ENCODE measurements around the gene ITIH5. TPM values are rescaled to one million over a fixed set of nuclear protein-coding genes. Genes with fewer than 3 reads are reported as not detected.

ITIH5 gene
- total and polyA plus RNA-seq, 2 of the 8 experiments (the other 6 are each of a cell fraction or from before 2014, with no cell fraction given): 5.8 to 7.6 TPM

DNA sequence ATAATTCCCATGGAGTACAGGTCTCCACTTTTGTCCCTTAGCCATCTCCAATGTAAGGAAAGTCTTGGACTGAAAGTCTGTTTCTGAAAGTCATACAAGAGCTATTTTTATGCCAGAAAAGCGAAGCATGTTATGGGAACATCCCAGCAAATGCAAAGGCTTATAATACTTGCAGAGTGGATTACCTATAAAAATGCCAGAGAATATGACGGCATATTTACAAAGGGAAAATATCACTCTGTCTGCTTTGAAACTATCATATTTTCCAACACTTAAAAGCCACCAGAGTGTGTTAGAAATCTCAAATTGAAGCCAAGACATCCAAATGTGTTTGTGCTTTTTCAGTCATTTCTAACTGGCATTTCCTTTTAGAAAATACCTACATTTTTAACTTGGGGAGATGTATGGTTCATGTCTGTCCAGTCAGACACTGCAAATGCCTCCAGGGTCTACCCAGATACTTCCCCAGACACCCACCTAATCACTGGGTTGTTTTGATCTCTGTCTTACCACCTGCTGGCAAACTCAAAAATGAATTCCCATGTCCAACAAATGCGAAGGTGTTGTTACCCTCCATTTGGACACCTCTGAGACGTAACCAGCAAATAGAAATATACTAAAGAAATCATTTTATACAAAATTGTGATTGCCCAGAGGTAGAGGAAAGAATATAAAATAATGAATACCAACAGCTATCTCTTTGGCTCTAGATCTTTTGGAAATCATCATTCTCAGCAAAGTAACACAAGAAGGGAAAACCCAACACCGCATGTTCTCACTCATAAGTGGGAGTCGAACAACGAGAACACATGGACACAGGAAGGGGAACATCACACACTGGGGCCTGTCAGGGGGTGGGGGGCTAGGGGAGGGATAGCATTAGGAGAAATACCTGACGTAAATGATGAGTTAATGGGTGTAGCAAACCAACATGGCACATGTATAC, 37.6 kb upstream of the ITIH5 start:
- H3K9ac ChIP-seq (replicated peaks in 1 of 4; ENCODE audit: extremely low read depth in 1 of 4, low read depth in 3 of 4, low read length in 3 of 4): no peak overlapping the region
- no peak overlapping the region for H3K23ac ChIP-seq (ENCODE audit: insufficient read length)
- no peak overlapping the region for H2BK5ac ChIP-seq (ENCODE audit: low read depth, low read length)
- no peak overlapping the region for H2AK5ac ChIP-seq (ENCODE audit: low read depth, low read length)
- ChIA-PET CTCF (ENCODE audit: partially characterized antibody) (interaction anchor here (1.3 kb wide), 1 partner anchor 17 kb away, joined by 10 read pairs; no protein-coding TSS in a partner anchor), POLR2A (ENCODE audit: partially characterized antibody) (no interaction called here)
- H3K9me3 ChIP-seq (ENCODE audit: insufficient read depth in 2 of 2, low read depth in 1 of 2, low read length in 1 of 2): no peaks in the 10 kb centered on the region
- no peak overlapping the region for H3K4me3 ChIP-seq (ENCODE audit: extremely low read depth in 1 of 4, insufficient read depth in 2 of 4, low read depth in 3 of 4, low read length in 4 of 4)
- H3K4ac ChIP-seq (replicated peaks; ENCODE audit: insufficient read length, low read depth, low read length): no peak overlapping the region
- no peak overlapping the region for H4K8ac ChIP-seq (ENCODE audit: extremely low read depth, insufficient read depth, low read length)
- no peak overlapping the region for H3K14ac ChIP-seq (ENCODE audit: insufficient read length)
- no peaks in the 10 kb centered on the region for H3K79me2 ChIP-seq (ENCODE audit: control insufficient read depth in 1 of 2, insufficient read depth in 2 of 2, low read length in 2 of 2)
- FAIRE-seq (no peak), DNase-seq (ENCODE audit: low read depth in 1 of 2, low spot score in 2 of 2) (no peak)
- 84% methylated on average over 8 of the region's 8 CpGs; no CpG with 5 or more reads in 1 of the 2 experiments for WGBS, 2 experiments (ENCODE audit: extremely low coverage in 1 of 2, insufficient coverage in 1 of 2, insufficient read length in 1 of 2, insufficient replicate concordance in 2 of 2, low coverage in 1 of 2, low lambda C conversion rate in 2 of 2, missing lambda C conversion rate in 1 of 2)
- no peaks in the 10 kb centered on the region for H4K20me1 ChIP-seq (replicated peaks in 1 of 2; ENCODE audit: control insufficient read depth in 1 of 2, insufficient read depth in 2 of 2, low read length in 2 of 2)
- no peak overlapping the region for H4K5ac ChIP-seq (ENCODE audit: insufficient read length, low read depth, low read length)
- no peak overlapping the region for H4K91ac ChIP-seq (replicated peaks; ENCODE audit: insufficient read length, low read length)
- no peak for TF ChIP-seq NANOG (IDR thresholded peaks at IDR 0.05; ENCODE audit: insufficient read depth, low read depth, low read length, poor library complexity, severe bottlenecking)
- TF ChIP-seq SRF (IDR thresholded peaks at IDR 0.05; ENCODE audit: low read depth, low read length): no peak
- no peak for TF ChIP-seq SUZ12 (IDR thresholded peaks at IDR 0.05; ENCODE audit: low read length)
- TF ChIP-seq CEBPB (IDR thresholded peaks at IDR 0.05; ENCODE audit: low read depth, low read length): no peak
- TF ChIP-seq, protein P1, sequence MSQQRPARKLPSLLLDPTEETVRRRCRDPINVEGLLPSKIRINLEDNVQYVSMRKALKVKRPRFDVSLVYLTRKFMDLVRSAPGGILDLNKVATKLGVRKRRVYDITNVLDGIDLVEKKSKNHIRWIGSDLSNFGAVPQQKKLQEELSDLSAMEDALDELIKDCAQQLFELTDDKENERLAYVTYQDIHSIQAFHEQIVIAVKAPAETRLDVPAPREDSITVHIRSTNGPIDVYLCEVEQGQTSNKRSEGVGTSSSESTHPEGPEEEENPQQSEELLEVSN (IDR thresholded peaks at IDR 0.05): no peak
- TF ChIP-seq KDM5A (IDR thresholded peaks at IDR 0.05; ENCODE audit: low read length): no peak
- no peak for TF ChIP-seq KDM4A (IDR thresholded peaks at IDR 0.05; ENCODE audit: low read depth, low read length, severe bottlenecking)
- TF ChIP-seq HDAC2 (IDR thresholded peaks at IDR 0.05; ENCODE audit: borderline replicate concordance in 1 of 2, low read depth in 2 of 2, low read length in 2 of 2): no peak
- H2BK15ac ChIP-seq (ENCODE audit: low read length): no peak overlapping the region
- H3K18ac ChIP-seq (ENCODE audit: extremely low read depth, low read length): no peak overlapping the region
- no peak overlapping the region for H2BK120ac ChIP-seq (replicated peaks; ENCODE audit: low read depth, low read length)
- no peak overlapping the region for H3K27ac ChIP-seq (ENCODE audit: low read depth, low read length)
- no peak overlapping the region for H2BK20ac ChIP-seq (ENCODE audit: low read length)
- H2BK12ac ChIP-seq (ENCODE audit: low read depth, low read length): no peak overlapping the region
- H3K23me2 ChIP-seq (ENCODE audit: low read depth, low read length): no peaks in the 10 kb centered on the region; the same call in 1 of the 2 replicates
- no peaks in the 10 kb centered on the region for H3K4me1 ChIP-seq (replicated peaks in 1 of 4; ENCODE audit: control insufficient read depth in 3 of 4, insufficient read depth in 4 of 4, low read length in 3 of 4)
- no peaks in the 10 kb centered on the region for H3K79me1 ChIP-seq (ENCODE audit: low read depth, low read length)
- no peaks in the 10 kb centered on the region for H3K36me3 ChIP-seq (ENCODE audit: control insufficient read depth in 2 of 4, insufficient read depth in 4 of 4, low read length in 3 of 4)
- no peak overlapping the region for H3K56ac ChIP-seq (replicated peaks; ENCODE audit: insufficient read length, low read depth, low read length)
- no peak overlapping the region for H3K4me2 ChIP-seq (ENCODE audit: insufficient read depth in 1 of 2, low read depth in 2 of 2, low read length in 2 of 2)
- H3K27me3 ChIP-seq (replicated peaks in 1 of 4; ENCODE audit: control insufficient read depth in 3 of 4, extremely low read depth in 1 of 4, insufficient read depth in 3 of 4, low read length in 3 of 4): no peaks in the 10 kb centered on the region
- no peak overlapping the region for H2AFZ ChIP-seq (ENCODE audit: low read length)

Measured in H1 (cell line).